Vagina (tissue), 2 donors: ENCODE measurements around the gene PLD1.

Source experiments
- POLR2A ChIP-seq, 2 donors: fragments of 450-650 bp; IDR thresholded peaks; one replicate each; pipeline ENCODE4 v1.6.1; 2017; ENCODE audit warnings: antibody characterized with exemption in 2 of 2, mild to moderate bottlenecking in 2 of 2, moderate library complexity in 2 of 2
- TF ChIP-seq, protein P1 (sequence below), 3 experiments: fragments of 450-650 bp in 2 of 3; fragments of 200-600 bp in 1 of 3; sonication (generic) in 1 of 3; IDR thresholded peaks; one replicate each; pipeline ENCODE4 v1.5.1; 2017 to 2019; ENCODE audit warnings: antibody characterized with exemption in 3 of 3, mild to moderate bottlenecking in 2 of 3, moderate library complexity in 2 of 3

DNA sequence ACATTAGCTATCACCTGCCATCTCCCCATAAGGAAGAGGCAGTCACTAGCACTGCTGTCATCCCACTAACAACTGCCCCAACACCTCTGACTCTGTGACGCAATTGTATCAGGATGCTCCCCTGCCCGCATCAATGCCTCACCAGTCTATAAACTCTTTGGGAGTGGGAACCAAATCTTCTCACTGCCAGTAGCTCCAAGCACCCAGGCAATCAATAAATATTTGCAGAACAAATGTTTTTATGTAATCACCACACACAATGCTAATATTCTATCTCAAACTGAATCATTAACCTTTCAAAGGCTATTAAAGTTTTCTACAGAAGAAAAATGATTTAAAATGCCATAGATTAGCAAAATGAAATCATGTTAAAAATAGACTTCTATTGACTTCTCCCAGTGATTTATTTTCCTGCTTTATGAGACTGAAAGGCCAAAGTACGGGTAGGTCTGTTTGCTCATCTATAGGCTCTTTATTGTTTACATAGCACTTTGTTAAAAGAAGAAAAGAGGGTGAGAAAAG lies 131.3 kb downstream of the PLD1 start:
- TF ChIP-seq POLR2A (IDR thresholded peaks at IDR 0.05), result no peak
- TF ChIP-seq, protein P1, sequence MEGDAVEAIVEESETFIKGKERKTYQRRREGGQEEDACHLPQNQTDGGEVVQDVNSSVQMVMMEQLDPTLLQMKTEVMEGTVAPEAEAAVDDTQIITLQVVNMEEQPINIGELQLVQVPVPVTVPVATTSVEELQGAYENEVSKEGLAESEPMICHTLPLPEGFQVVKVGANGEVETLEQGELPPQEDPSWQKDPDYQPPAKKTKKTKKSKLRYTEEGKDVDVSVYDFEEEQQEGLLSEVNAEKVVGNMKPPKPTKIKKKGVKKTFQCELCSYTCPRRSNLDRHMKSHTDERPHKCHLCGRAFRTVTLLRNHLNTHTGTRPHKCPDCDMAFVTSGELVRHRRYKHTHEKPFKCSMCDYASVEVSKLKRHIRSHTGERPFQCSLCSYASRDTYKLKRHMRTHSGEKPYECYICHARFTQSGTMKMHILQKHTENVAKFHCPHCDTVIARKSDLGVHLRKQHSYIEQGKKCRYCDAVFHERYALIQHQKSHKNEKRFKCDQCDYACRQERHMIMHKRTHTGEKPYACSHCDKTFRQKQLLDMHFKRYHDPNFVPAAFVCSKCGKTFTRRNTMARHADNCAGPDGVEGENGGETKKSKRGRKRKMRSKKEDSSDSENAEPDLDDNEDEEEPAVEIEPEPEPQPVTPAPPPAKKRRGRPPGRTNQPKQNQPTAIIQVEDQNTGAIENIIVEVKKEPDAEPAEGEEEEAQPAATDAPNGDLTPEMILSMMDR (IDR thresholded peaks at IDR 0.05), result no peak
